GM12878 (cell line): ENCODE results near the gene NFKB2. TPM values are rescaled to one million over a fixed set of nuclear protein-coding genes. Genes with fewer than 3 reads are reported as not detected.
A peak's percentile ranks its signal among the peaks of the same experiment; 100 is the strongest.

ENCODE experiments used
- ATF2 ChIP-seq: IDR thresholded peaks from 2 replicates; pipeline ENCODE4 v1.6.1; 2012; ENCODE audit warnings: low read length, inconsistent platforms
- BACH1 ChIP-seq: fragments of 450-650 bp; IDR thresholded peaks from 2 replicates; pipeline ENCODE4 v1.6.1; 2017; ENCODE audit warnings: mild to moderate bottlenecking, borderline replicate concordance
- BCL11A ChIP-seq: IDR thresholded peaks from 2 replicates; pipeline ENCODE4 v1.6.1; 2011; ENCODE audit warnings: low read depth, low read length
- BHLHE40 ChIP-seq, 2 experiments: fragments of 450-650 bp in 1 of 2; IDR thresholded peaks; 2 replicates each; pipeline ENCODE4 v1.6.1; 2011 to 2017; ENCODE audit warnings: low read depth in 2 of 2, borderline replicate concordance in 1 of 2, improper control_type of control experiment in 1 of 2, low read length in 1 of 2, mild to moderate bottlenecking in 1 of 2
- CHD1 ChIP-seq: IDR thresholded peaks from 2 replicates; pipeline ENCODE4 v1.6.1; 2012; ENCODE audit warnings: low read depth, low read length, improper control_type of control experiment
- CHD2 ChIP-seq: IDR thresholded peaks from 2 replicates; pipeline ENCODE4 v1.6.1; 2011; ENCODE audit warnings: low read depth, low read length, improper control_type of control experiment, borderline replicate concordance
- DPF2 ChIP-seq: fragments of 450-650 bp; IDR thresholded peaks from 2 replicates; pipeline ENCODE4 v1.6.1; 2017; ENCODE audit warnings: mild to moderate bottlenecking
- FOS ChIP-seq: IDR thresholded peaks from 3 replicates; pipeline ENCODE4 v1.6.1; 2011; ENCODE audit warnings: borderline replicate concordance; ENCODE audit not compliant: insufficient read length; ENCODE audit errors: extremely low read depth
- IKZF2 ChIP-seq, 2 experiments: fragments of 450-650 bp; IDR thresholded peaks; 2 replicates each; pipeline ENCODE4 v1.6.1; 2017; ENCODE audit warnings: mild to moderate bottlenecking in 2 of 2, moderate library complexity in 2 of 2
- IRF4 ChIP-seq: IDR thresholded peaks from 2 replicates; pipeline ENCODE4 v1.6.1; 2011; ENCODE audit warnings: low read depth, low read length
- KDM1A ChIP-seq: fragments of 200-600 bp; sonication (generic); IDR thresholded peaks from 2 replicates; pipeline ENCODE4 v1.6.1; 2016; ENCODE audit warnings: borderline replicate concordance
- LARP7 ChIP-seq: fragments of 450-650 bp; IDR thresholded peaks from 2 replicates; pipeline ENCODE4 v1.6.1; 2017; ENCODE audit warnings: mild to moderate bottlenecking
- MAX ChIP-seq: IDR thresholded peaks from 2 replicates; pipeline ENCODE4 v1.6.1; 2012; ENCODE audit warnings: low read depth, low read length, improper control_type of control experiment
- MEF2A ChIP-seq: IDR thresholded peaks from 2 replicates; pipeline ENCODE4 v1.6.1; 2011; ENCODE audit warnings: low read depth, mild to moderate bottlenecking, low read length, moderate library complexity; ENCODE audit not compliant: insufficient read depth
- NFXL1 ChIP-seq: fragments of 450-650 bp; IDR thresholded peaks from 2 replicates; pipeline ENCODE4 v1.6.1; 2017; ENCODE audit warnings: antibody characterized with exemption, mild to moderate bottlenecking, borderline replicate concordance
- NFYB ChIP-seq: IDR thresholded peaks from 2 replicates; pipeline ENCODE4 v1.6.1; 2011; ENCODE audit warnings: low read depth, mild to moderate bottlenecking, low read length, improper control_type of control experiment, moderate library complexity; ENCODE audit not compliant: insufficient read depth
- NR2F1 ChIP-seq: fragments of 450-650 bp; conservative IDR thresholded peaks from 2 replicates; pipeline ENCODE4 v1.6.1; 2017; ENCODE audit warnings: mild to moderate bottlenecking
- PAX8 ChIP-seq: fragments of 450-650 bp; IDR thresholded peaks from 2 replicates; pipeline ENCODE4 v1.6.1; 2017; ENCODE audit warnings: mild to moderate bottlenecking, moderate library complexity
- PKNOX1 ChIP-seq: fragments of 450-650 bp; IDR thresholded peaks from 2 replicates; pipeline ENCODE4 v1.6.1; 2016; ENCODE audit warnings: mild to moderate bottlenecking
- RBBP5 ChIP-seq: fragments of 200-600 bp; sonication (generic); conservative IDR thresholded peaks from 2 replicates; pipeline ENCODE4 v1.6.1; 2016
- SKIL ChIP-seq: fragments of 450-650 bp; IDR thresholded peaks from 2 replicates; pipeline ENCODE4 v1.6.1; 2017; ENCODE audit warnings: mild to moderate bottlenecking, low read depth, inconsistent platforms; ENCODE audit not compliant: poor library complexity, severe bottlenecking
- SMAD5 ChIP-seq: IDR thresholded peaks from 2 replicates; pipeline ENCODE4 v1.6.1; 2016; ENCODE audit warnings: antibody characterized with exemption, low read depth
- SMC3 ChIP-seq: IDR thresholded peaks from 2 replicates; pipeline ENCODE4 v1.6.1; 2011; ENCODE audit warnings: low read length, improper control_type of control experiment, borderline replicate concordance
- SP1 ChIP-seq: IDR thresholded peaks from one replicate; pipeline ENCODE4 v1.6.1; 2011; ENCODE audit warnings: low read depth, low read length
- SPI1 ChIP-seq: IDR thresholded peaks from 2 replicates; pipeline ENCODE4 v1.6.1; 2011; ENCODE audit warnings: low read depth, mild to moderate bottlenecking, low read length, moderate library complexity, borderline replicate concordance; ENCODE audit not compliant: insufficient read depth
- TBL1XR1 ChIP-seq: IDR thresholded peaks from 2 replicates; pipeline ENCODE4 v1.6.1; 2012; ENCODE audit warnings: low read depth, low read length, improper control_type of control experiment
- ZBED1 ChIP-seq: IDR thresholded peaks from 2 replicates; pipeline ENCODE4 v1.6.1; 2016; ENCODE audit warnings: borderline replicate concordance
- ZNF274 ChIP-seq: IDR thresholded peaks from one replicate; pipeline ENCODE4 v1.8.0; 2011; ENCODE audit not compliant: insufficient read length, insufficient read depth
- ZSCAN29 ChIP-seq: fragments of 450-650 bp; IDR thresholded peaks from 2 replicates; pipeline ENCODE4 v1.6.1; 2017; ENCODE audit warnings: mild to moderate bottlenecking, moderate library complexity
- polyA plus RNA-seq, 11 experiments: library from polyadenylated mRNA; depleted of rRNA in 4 of 11; unstranded in 6 of 11; stranded (reverse) in 5 of 11; fragments of >200 nt; fragmentation: Nextera tagmentation in 4 of 11; fragmentation: Illumina TruSeq in 1 of 11; extraction: Ambion mirVana in 4 of 11; extraction: Trizol in 1 of 11; gene quantifications; 1 replicate in 1 of 11; 2 replicates in 10 of 11; pipeline versions ENCODE4 v1.2.1 to v1.2.3, GENCODE V29; 2011 to 2016; ENCODE audit warnings: inconsistent platforms in 2 of 11, missing spikeins in 2 of 11, low read depth in 1 of 11
- total RNA-seq, 4 experiments: library from RNA; depleted of rRNA in 3 of 4; stranded (reverse); fragments of >200 nt in 3 of 4; fragmentation: Illumina TruSeq in 1 of 4; extraction: Trizol in 1 of 4; gene quantifications; 2 replicates each; pipeline versions ENCODE4 v1.2.1 to v1.2.3, GENCODE V29; 2013 to 2021

The NFKB2 gene
- total and polyA plus RNA-seq, 10 of the 15 experiments (the other 5 are each of a cell fraction or from before 2014, with no cell fraction given) = 0.56 to 144 (median 49.4) TPM

GRCh38 chr10:102394079-102394800 is 1.3 kb upstream of the NFKB2 start (continued):
- TF ChIP-seq BHLHE40 (IDR thresholded peaks at IDR 0.05; ENCODE audit: borderline replicate concordance in 1 of 2, low read depth in 2 of 2, low read length in 1 of 2) (peak in 1 of 2 experiments; percentile 65; a peak in 1 of 4 replicates), SMAD5 (peak; percentile 58), DPF2 (peak; percentile 89; the same call in 1 of the 2 replicates), PKNOX1 (peak; percentile 54; the same call in 1 of the 2 replicates), SKIL (peak; percentile 31), ATF2 (no peak), NFYB (peak; percentile 84), SPI1 (peak; percentile 69), BCL11A (peak; percentile 16; the same call in 1 of the 2 replicates), SP1 (peak; percentile 70), FOS (peak; percentile 16), IRF4 (no peak), CHD1 (peak; percentile 79; the same call in 1 of the 2 replicates), CHD2 (peak; percentile 72), PAX8 (no peak), MEF2A (peak; percentile 60; the same call in 1 of the 2 replicates), ZSCAN29 (no peak; the same call in 1 of the 2 replicates), LARP7 (peak; percentile 67), TBL1XR1 (0 out of 2 replicates have a peak, but pooled peaks have one; percentile 52), BACH1 (peak; percentile 98), SMC3 (no peak; the same call in 1 of the 2 replicates), ZNF274 (no peak), ZBED1 (peak; percentile 99), IKZF2 (IDR thresholded peaks at IDR 0.05) (peak; percentile 62 to 82; a peak in 3 of 4 replicates), MAX (peak; percentile 31; the same call in 1 of the 2 replicates), NFXL1 (no peak), NR2F1 (peak; percentile 92), RBBP5 (no peak), KDM1A (no peak)
